ENCODE data around the gene SPATA4.

GRCh38 chr4:176236946-176237345, 41.6 kb upstream of the SPATA4 start:
- TF ChIP-seq CTCF (IDR thresholded peaks at IDR 0.05; ENCODE audit: extremely low read depth in 1 of 2, insufficient read depth in 1 of 2, low read depth in 1 of 2, low read length in 2 of 2) (no peak), POLR2A (IDR thresholded peaks at IDR 0.05; ENCODE audit: low read depth, low read length) (no peak), EZH2 (IDR thresholded peaks at IDR 0.05; ENCODE audit: borderline replicate concordance, low read depth, low read length, severe bottlenecking) (no peak), POLR2AphosphoS5 (IDR thresholded peaks at IDR 0.05; ENCODE audit: insufficient read depth, low read depth, low read length) (no peak), MAX (IDR thresholded peaks at IDR 0.05; ENCODE audit: insufficient read depth, insufficient read length) (no peak), JUN (IDR thresholded peaks at IDR 0.05; ENCODE audit: borderline replicate concordance, insufficient read depth, insufficient read length, low read depth) (no peak), FOS (IDR thresholded peaks at IDR 0.05; ENCODE audit: borderline replicate concordance, insufficient read depth, low read length) (no peak)

All from endothelial cell of umbilical vein (primary cell).